HEK293 (cell line): ENCODE data around the gene TEX52.

Experiments
- GLI2 ChIP-seq: fragments of 450-650 bp; formaldehyde crosslinking; IDR thresholded peaks from 2 replicates; pipeline ENCODE4; 2017; ENCODE audit warnings: missing biosample characterization, missing genetic modification characterization, low read depth, borderline replicate concordance
- GLI4 ChIP-seq: fragments of 450-650 bp; formaldehyde crosslinking; IDR thresholded peaks from 2 replicates; pipeline ENCODE4 v1.5.1; 2016; ENCODE audit warnings: missing biosample characterization, missing genetic modification characterization
- GLIS1 ChIP-seq: fragments of 450-650 bp; formaldehyde crosslinking; IDR thresholded peaks from 2 replicates; pipeline ENCODE4 v1.5.1; 2016; ENCODE audit warnings: missing biosample characterization, missing genetic modification characterization
- KLF10 ChIP-seq: fragments of 450-650 bp; IDR thresholded peaks from 2 replicates; pipeline ENCODE4 v1.5.1; 2018; ENCODE audit warnings: missing biosample characterization, mild to moderate bottlenecking, missing genetic modification characterization
- MYNN ChIP-seq: fragments of 450-650 bp; formaldehyde crosslinking; IDR thresholded peaks from 2 replicates; pipeline ENCODE4 v1.5.1; 2016; ENCODE audit warnings: missing biosample characterization, missing genetic modification characterization, borderline replicate concordance
- OSR2 ChIP-seq: fragments of 450-650 bp; formaldehyde crosslinking; IDR thresholded peaks from 2 replicates; pipeline ENCODE4 v1.5.1; 2016; ENCODE audit warnings: missing biosample characterization, missing genetic modification characterization
- SETDB1 ChIP-seq: IDR thresholded peaks from one replicate; pipeline ENCODE4 v1.6.1; 2017; ENCODE audit warnings: mild to moderate bottlenecking, low read length, moderate library complexity, mixed read lengths; ENCODE audit not compliant: insufficient read length
- ZBTB48 ChIP-seq: fragments of 450-650 bp; formaldehyde crosslinking; IDR thresholded peaks from 2 replicates; pipeline ENCODE4 v1.5.1; 2016; ENCODE audit warnings: missing biosample characterization, missing genetic modification characterization
- ZNF175 ChIP-seq: fragments of 450-650 bp; formaldehyde crosslinking; IDR thresholded peaks from 2 replicates; pipeline ENCODE4 v1.5.1; 2016; ENCODE audit warnings: missing biosample characterization, missing genetic modification characterization
- ZNF324 ChIP-seq: fragments of 450-650 bp; formaldehyde crosslinking; IDR thresholded peaks from 2 replicates; pipeline ENCODE4 v1.5.1; 2016; ENCODE audit warnings: missing biosample characterization, missing genetic modification characterization
- ZNF341 ChIP-seq: fragments of 450-650 bp; formaldehyde crosslinking; IDR thresholded peaks from 2 replicates; pipeline ENCODE4; 2016; ENCODE audit warnings: low read depth, missing biosample characterization, missing genetic modification characterization
- ZNF404 ChIP-seq: fragments of 450-650 bp; formaldehyde crosslinking; IDR thresholded peaks from 2 replicates; pipeline ENCODE4 v1.5.1; 2017; ENCODE audit warnings: missing biosample characterization, missing genetic modification characterization
- ZNF501 ChIP-seq: fragments of 450-650 bp; formaldehyde crosslinking; IDR thresholded peaks from 2 replicates; pipeline ENCODE4 v1.5.1; 2016; ENCODE audit warnings: missing biosample characterization, missing genetic modification characterization
- ZNF843 ChIP-seq: fragments of 450-650 bp; formaldehyde crosslinking; IDR thresholded peaks from 2 replicates; pipeline ENCODE4 v1.5.1; 2016; ENCODE audit warnings: missing biosample characterization, missing genetic modification characterization
- TF ChIP-seq, protein P1 (sequence below): fragments of 450-650 bp; formaldehyde crosslinking; IDR thresholded peaks from 2 replicates; pipeline ENCODE4 v1.5.1; 2016; ENCODE audit warnings: missing biosample characterization, missing genetic modification characterization, borderline replicate concordance
- TF ChIP-seq, protein P2 (sequence below): fragments of 450-650 bp; formaldehyde crosslinking; IDR thresholded peaks from 2 replicates; pipeline ENCODE4 v1.5.1; 2016; ENCODE audit warnings: missing biosample characterization, missing genetic modification characterization, low read depth
- TF ChIP-seq, protein P3 (sequence below): fragments of 450-650 bp; formaldehyde crosslinking; IDR thresholded peaks from 2 replicates; pipeline ENCODE4 v1.5.1; 2016; ENCODE audit warnings: missing biosample characterization, missing genetic modification characterization
- TF ChIP-seq, protein P4 (sequence below): fragments of 450-650 bp; formaldehyde crosslinking; IDR thresholded peaks from 2 replicates; pipeline ENCODE4 v1.5.1; 2016; ENCODE audit warnings: missing biosample characterization, missing genetic modification characterization
- TF ChIP-seq, protein P5 (sequence below): fragments of 450-650 bp; formaldehyde crosslinking; optimal IDR thresholded peaks from 2 replicates; pipeline ENCODE3; 2016; ENCODE audit warnings: missing biosample characterization, mild to moderate bottlenecking, missing genetic modification characterization
- TF ChIP-seq, protein P6 (sequence below): fragments of 450-650 bp; formaldehyde crosslinking; conservative IDR thresholded peaks from 2 replicates; pipeline ENCODE4 v1.5.1; 2016; ENCODE audit warnings: low read depth, missing biosample characterization, missing genetic modification characterization

The TEX52 gene

DNA sequence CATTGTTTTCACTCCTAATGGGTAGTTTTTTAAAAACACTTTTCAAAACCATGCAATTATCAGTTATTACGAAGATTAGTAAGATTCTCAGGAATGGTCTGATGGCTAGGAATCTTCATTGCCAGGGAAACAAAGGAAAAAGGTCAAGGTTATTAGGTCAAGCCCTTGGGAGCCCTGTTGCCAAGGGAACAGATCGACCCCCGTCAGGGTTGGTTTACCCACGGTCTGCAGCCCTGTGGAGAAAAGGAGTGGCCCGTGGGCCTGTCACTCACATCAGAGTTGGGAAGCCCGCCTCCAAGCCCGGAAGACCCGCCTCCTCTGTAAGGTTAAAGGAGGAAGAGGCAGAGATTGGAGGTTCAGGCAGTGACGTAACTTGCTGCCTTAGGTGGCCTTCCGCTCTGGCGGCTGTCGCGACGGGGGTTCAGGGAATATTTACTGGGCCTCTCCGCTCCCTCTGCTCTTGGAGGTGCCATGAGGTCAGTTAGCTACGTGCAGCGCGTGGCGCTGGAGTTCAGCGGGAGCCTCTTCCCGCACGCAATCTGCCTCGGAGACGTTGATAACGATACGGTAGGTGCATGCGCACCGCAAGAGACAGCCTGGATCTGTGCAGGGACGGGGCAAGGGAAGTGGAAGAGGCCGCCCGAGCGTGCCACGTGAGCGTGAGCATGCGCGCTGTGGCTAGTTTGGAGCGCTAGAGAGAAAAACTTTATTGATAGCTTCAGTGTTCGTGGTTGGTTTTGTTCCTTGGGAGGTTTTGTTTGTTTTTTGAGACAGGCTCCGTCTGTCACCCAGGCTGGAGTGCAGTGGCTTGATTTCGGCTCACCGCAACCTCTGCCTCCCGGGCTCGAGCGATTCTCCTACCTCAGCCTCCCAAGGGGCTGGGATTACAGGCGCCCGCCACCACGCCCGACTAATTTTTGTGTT lies 44.3 kb downstream of the TEX52 start, which contains the start of gene ITFG2 (continued):
- TF ChIP-seq, protein P1, sequence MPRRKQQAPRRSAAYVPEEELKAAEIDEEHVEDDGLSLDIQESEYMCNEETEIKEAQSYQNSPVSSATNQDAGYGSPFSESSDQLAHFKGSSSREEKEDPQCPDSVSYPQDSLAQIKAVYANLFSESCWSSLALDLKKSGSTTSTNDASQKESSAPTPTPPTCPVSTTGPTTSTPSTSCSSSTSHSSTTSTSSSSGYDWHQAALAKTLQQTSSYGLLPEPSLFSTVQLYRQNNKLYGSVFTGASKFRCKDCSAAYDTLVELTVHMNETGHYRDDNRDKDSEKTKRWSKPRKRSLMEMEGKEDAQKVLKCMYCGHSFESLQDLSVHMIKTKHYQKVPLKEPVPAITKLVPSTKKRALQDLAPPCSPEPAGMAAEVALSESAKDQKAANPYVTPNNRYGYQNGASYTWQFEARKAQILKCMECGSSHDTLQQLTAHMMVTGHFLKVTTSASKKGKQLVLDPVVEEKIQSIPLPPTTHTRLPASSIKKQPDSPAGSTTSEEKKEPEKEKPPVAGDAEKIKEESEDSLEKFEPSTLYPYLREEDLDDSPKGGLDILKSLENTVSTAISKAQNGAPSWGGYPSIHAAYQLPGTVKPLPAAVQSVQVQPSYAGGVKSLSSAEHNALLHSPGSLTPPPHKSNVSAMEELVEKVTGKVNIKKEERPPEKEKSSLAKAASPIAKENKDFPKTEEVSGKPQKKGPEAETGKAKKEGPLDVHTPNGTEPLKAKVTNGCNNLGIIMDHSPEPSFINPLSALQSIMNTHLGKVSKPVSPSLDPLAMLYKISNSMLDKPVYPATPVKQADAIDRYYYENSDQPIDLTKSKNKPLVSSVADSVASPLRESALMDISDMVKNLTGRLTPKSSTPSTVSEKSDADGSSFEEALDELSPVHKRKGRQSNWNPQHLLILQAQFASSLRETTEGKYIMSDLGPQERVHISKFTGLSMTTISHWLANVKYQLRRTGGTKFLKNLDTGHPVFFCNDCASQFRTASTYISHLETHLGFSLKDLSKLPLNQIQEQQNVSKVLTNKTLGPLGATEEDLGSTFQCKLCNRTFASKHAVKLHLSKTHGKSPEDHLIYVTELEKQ: peak; percentile 92
- TF ChIP-seq GLI4 (tag by site-specific recombination): peak; percentile 99
- peak; percentile 68; the same call in 1 of the 2 replicates for TF ChIP-seq MYNN (tag by site-specific recombination)
- TF ChIP-seq ZBTB48 (tag by site-specific recombination): peak; percentile 98
- peak; percentile 96 for TF ChIP-seq GLIS1 (tag by site-specific recombination)
- TF ChIP-seq, protein P2, sequence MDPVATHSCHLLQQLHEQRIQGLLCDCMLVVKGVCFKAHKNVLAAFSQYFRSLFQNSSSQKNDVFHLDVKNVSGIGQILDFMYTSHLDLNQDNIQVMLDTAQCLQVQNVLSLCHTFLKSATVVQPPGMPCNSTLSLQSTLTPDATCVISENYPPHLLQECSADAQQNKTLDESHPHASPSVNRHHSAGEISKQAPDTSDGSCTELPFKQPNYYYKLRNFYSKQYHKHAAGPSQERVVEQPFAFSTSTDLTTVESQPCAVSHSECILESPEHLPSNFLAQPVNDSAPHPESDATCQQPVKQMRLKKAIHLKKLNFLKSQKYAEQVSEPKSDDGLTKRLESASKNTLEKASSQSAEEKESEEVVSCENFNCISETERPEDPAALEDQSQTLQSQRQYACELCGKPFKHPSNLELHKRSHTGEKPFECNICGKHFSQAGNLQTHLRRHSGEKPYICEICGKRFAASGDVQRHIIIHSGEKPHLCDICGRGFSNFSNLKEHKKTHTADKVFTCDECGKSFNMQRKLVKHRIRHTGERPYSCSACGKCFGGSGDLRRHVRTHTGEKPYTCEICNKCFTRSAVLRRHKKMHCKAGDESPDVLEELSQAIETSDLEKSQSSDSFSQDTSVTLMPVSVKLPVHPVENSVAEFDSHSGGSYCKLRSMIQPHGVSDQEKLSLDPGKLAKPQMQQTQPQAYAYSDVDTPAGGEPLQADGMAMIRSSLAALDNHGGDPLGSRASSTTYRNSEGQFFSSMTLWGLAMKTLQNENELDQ (tag by site-specific recombination): 0 out of 2 replicates have a peak, but pooled peaks have one; percentile 45
- TF ChIP-seq, protein P3, sequence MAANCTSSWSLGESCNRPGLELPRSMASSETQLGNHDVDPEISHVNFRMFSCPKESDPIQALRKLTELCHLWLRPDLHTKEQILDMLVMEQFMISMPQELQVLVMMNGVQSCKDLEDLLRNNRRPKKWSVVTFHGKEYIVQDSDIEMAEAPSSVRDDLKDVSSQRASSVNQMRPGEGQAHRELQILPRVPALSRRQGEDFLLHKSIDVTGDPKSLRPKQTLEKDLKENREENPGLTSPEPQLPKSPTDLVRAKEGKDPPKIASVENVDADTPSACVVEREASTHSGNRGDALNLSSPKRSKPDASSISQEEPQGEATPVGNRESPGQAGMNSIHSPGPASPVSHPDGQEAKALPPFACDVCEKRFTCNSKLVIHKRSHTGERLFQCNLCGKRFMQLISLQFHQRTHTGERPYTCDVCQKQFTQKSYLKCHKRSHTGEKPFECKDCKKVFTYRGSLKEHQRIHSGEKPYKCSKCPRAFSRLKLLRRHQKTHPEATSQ: peak; percentile 94
- peak; percentile 99 for TF ChIP-seq ZNF324 (tag by site-specific recombination)
- TF ChIP-seq, protein P4, sequence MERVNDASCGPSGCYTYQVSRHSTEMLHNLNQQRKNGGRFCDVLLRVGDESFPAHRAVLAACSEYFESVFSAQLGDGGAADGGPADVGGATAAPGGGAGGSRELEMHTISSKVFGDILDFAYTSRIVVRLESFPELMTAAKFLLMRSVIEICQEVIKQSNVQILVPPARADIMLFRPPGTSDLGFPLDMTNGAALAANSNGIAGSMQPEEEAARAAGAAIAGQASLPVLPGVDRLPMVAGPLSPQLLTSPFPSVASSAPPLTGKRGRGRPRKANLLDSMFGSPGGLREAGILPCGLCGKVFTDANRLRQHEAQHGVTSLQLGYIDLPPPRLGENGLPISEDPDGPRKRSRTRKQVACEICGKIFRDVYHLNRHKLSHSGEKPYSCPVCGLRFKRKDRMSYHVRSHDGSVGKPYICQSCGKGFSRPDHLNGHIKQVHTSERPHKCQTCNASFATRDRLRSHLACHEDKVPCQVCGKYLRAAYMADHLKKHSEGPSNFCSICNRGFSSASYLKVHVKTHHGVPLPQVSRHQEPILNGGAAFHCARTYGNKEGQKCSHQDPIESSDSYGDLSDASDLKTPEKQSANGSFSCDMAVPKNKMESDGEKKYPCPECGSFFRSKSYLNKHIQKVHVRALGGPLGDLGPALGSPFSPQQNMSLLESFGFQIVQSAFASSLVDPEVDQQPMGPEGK: peak; percentile 82
- peak; percentile 100 for TF ChIP-seq ZNF501 (tag by site-specific recombination)
- TF ChIP-seq ZNF341 (tag by site-specific recombination): peak; percentile 80
- no peak for TF ChIP-seq ZNF175 (tag by site-specific recombination)
- peak; percentile 31; the same call in 1 of the 2 replicates for TF ChIP-seq OSR2 (tag by site-specific recombination)
- no peak for TF ChIP-seq GLI2
- TF ChIP-seq ZNF404 (tag by site-specific recombination): no peak
- TF ChIP-seq, protein P5, sequence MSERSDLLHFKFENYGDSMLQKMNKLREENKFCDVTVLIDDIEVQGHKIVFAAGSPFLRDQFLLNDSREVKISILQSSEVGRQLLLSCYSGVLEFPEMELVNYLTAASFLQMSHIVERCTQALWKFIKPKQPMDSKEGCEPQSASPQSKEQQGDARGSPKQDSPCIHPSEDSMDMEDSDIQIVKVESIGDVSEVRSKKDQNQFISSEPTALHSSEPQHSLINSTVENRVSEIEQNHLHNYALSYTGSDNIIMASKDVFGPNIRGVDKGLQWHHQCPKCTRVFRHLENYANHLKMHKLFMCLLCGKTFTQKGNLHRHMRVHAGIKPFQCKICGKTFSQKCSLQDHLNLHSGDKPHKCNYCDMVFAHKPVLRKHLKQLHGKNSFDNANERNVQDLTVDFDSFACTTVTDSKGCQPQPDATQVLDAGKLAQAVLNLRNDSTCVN (tag by site-specific recombination): peak; percentile 76
- TF ChIP-seq SETDB1: no peak
- peak; percentile 91 for TF ChIP-seq ZNF843
- peak; percentile 18; the same call in 1 of the 2 replicates for TF ChIP-seq KLF10 (tag by site-specific recombination)
- TF ChIP-seq, protein P6, sequence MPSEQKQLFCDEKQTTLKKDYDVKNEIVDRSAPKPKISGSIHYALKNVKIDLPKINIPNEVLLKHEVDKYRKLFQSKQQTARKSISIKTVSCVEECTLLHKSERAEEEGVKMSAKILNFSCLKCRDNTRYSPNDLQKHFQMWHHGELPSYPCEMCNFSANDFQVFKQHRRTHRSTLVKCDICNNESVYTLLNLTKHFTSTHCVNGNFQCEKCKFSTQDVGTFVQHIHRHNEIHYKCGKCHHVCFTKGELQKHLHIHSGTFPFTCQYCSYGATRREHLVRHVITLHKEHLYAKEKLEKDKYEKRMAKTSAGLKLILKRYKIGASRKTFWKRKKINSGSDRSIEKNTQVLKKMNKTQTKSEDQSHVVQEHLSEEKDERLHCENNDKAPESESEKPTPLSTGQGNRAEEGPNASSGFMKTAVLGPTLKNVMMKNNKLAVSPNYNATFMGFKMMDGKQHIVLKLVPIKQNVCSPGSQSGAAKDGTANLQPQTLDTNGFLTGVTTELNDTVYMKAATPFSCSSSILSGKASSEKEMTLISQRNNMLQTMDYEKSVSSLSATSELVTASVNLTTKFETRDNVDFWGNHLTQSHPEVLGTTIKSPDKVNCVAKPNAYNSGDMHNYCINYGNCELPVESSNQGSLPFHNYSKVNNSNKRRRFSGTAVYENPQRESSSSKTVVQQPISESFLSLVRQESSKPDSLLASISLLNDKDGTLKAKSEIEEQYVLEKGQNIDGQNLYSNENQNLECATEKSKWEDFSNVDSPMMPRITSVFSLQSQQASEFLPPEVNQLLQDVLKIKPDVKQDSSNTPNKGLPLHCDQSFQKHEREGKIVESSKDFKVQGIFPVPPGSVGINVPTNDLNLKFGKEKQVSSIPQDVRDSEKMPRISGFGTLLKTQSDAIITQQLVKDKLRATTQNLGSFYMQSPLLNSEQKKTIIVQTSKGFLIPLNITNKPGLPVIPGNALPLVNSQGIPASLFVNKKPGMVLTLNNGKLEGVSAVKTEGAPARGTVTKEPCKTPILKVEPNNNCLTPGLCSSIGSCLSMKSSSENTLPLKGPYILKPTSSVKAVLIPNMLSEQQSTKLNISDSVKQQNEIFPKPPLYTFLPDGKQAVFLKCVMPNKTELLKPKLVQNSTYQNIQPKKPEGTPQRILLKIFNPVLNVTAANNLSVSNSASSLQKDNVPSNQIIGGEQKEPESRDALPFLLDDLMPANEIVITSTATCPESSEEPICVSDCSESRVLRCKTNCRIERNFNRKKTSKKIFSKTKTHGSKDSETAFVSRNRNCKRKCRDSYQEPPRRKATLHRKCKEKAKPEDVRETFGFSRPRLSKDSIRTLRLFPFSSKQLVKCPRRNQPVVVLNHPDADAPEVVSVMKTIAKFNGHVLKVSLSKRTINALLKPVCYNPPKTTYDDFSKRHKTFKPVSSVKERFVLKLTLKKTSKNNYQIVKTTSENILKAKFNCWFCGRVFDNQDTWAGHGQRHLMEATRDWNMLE (tag by site-specific recombination): peak; percentile 73
